ENCODE results near the gene ARHGAP12. TPM values are rescaled to one million over a fixed set of nuclear protein-coding genes. Genes with fewer than 3 reads are reported as not detected.

The ARHGAP12 gene
- total RNA-seq, 2 donors from 2014 or later = 26.3 to 37.2 TPM

- Histone ChIP-seq H3K36me3 (peaks cover 1% of the 10 kb centered on the region), H3K27ac (peak overlapping the region in 1 of 2 donors; percentile 28)
These were observed 120.1 kb downstream of the ARHGAP12 start for GRCh38 chr10:31808258-31809218.

GRCh38 chr10:31804352-31804810 is 124.2 kb downstream of the ARHGAP12 start:
- Histone ChIP-seq H3K27ac (no peak overlapping the region), H3K4me3 (no peak overlapping the region), H3K36me3 (no peaks in the 10 kb centered on the region), H3K4me1 (ENCODE audit: control insufficient read depth in 1 of 2, low read depth in 2 of 2) (no peaks in the 10 kb centered on the region), H3K27me3 (replicated peaks; ENCODE audit: insufficient read depth) (no peaks in the 10 kb centered on the region), H3K9me3 (no peaks in the 10 kb centered on the region)
- TF ChIP-seq CTCF (IDR thresholded peaks at IDR 0.05) = no peak
- no peak for DNase-seq (ENCODE audit: low spot score)
- no peak for ATAC-seq (ENCODE audit: insufficient number of reproducible peaks, low FRiP score, low read depth)

More at GRCh38 chr10:31808258-31809218, 120.1 kb downstream of the ARHGAP12 start:
- Histone ChIP-seq H3K9me3 (no peaks in the 10 kb centered on the region), H3K27me3 (replicated peaks; ENCODE audit: insufficient read depth) (no peaks in the 10 kb centered on the region), H3K4me3 (peak overlapping the region; percentile 54), H3K4me1 (ENCODE audit: control insufficient read depth in 1 of 2, low read depth in 2 of 2) (no peaks in the 10 kb centered on the region)
- DNase-seq (ENCODE audit: low spot score) = no peak
- TF ChIP-seq CTCF (IDR thresholded peaks at IDR 0.05) = peak; percentile 60
- ATAC-seq (ENCODE audit: insufficient number of reproducible peaks, low FRiP score, low read depth) = no peak

DNA sequence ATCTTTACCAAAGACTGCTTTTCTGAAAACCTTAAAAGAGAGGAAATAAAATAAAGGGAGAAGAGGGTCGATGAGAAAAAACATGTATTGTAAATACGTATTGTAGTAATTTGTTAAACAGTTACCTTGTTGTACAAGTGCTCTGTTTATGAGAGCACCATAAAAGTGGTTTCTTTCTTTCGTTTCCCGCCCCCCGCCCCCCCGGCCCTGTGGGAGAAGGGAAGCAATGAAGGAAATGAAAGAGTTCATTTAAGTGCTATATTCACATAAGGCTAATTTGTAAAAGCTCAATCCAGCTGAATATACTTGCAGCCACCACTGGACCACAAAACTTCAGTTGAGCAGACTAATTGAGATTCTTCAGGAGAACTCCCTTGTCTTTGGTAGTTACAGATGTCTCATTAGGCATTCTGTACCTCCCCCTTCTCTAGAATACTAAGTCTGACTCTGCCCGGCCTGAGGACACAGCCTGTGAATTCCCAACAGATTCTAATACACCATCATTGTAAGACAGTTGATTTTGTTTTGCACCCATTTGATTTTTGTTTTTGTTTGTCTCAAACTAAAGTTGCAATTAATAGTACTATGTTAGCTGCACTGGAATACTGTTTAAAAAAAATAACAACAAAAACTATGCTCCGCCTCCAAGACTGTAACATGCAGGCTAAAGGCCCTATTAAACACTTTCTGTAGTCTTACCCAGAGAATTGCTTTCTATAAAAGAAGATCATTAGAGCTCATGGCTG is 124.9 kb downstream of the ARHGAP12 start:
- no peak overlapping the region for H3K27ac ChIP-seq
- no peak for ATAC-seq (ENCODE audit: insufficient number of reproducible peaks, low FRiP score, low read depth)
- H3K4me1 ChIP-seq (ENCODE audit: control insufficient read depth in 1 of 2, low read depth in 2 of 2) = no peaks in the 10 kb centered on the region
- H3K4me3 ChIP-seq = no peak overlapping the region
- TF ChIP-seq CTCF (IDR thresholded peaks at IDR 0.05) = no peak
- H3K27me3 ChIP-seq (replicated peaks; ENCODE audit: insufficient read depth) = no peaks in the 10 kb centered on the region
- H3K36me3 ChIP-seq = no peaks in the 10 kb centered on the region
- DNase-seq (ENCODE audit: low spot score) = no peak
- no peaks in the 10 kb centered on the region for H3K9me3 ChIP-seq

- no peak for ATAC-seq (ENCODE audit: insufficient number of reproducible peaks, low FRiP score, low read depth)
- no peak for TF ChIP-seq CTCF (IDR thresholded peaks at IDR 0.05)
- H3K9me3 ChIP-seq = no peaks in the 10 kb centered on the region
- H3K4me3 ChIP-seq = no peak overlapping the region
- H3K36me3 ChIP-seq = no peaks in the 10 kb centered on the region
- no peak for DNase-seq (ENCODE audit: low spot score)
- no peak overlapping the region for H3K27ac ChIP-seq
- no peaks in the 10 kb centered on the region for H3K27me3 ChIP-seq (replicated peaks; ENCODE audit: insufficient read depth)
- no peaks in the 10 kb centered on the region for H3K4me1 ChIP-seq (ENCODE audit: control insufficient read depth in 1 of 2, low read depth in 2 of 2)
These were observed 129.4 kb downstream of the ARHGAP12 start for GRCh38 chr10:31799181-31799580.

GRCh38 chr10:31792745-31793144 is 135.9 kb downstream of the ARHGAP12 start:
- no peaks in the 10 kb centered on the region for H3K27me3 ChIP-seq (replicated peaks; ENCODE audit: insufficient read depth)
- no peaks in the 10 kb centered on the region for H3K36me3 ChIP-seq
- no peak for TF ChIP-seq CTCF (IDR thresholded peaks at IDR 0.05)
- no peak overlapping the region for H3K4me3 ChIP-seq
- no peaks in the 10 kb centered on the region for H3K4me1 ChIP-seq (ENCODE audit: control insufficient read depth in 1 of 2, low read depth in 2 of 2)
- no peak for DNase-seq (ENCODE audit: low spot score)
- no peak for ATAC-seq (ENCODE audit: insufficient number of reproducible peaks, low FRiP score, low read depth)
- H3K9me3 ChIP-seq = no peaks in the 10 kb centered on the region
- no peak overlapping the region for H3K27ac ChIP-seq
